ENCODE results near the gene RCAN2.

Gene RCAN2

GRCh38 chr6:46208303-46208702 is 282.9 kb downstream of the RCAN2 start:
- DNase-seq = no peak
- no peak overlapping the region for H4K5ac ChIP-seq (ENCODE audit: low read length)
- no peak overlapping the region for H2BK120ac ChIP-seq (ENCODE audit: low read depth, low read length)
- H3K56ac ChIP-seq (ENCODE audit: low read length) = no peak overlapping the region
- H3K23ac ChIP-seq (ENCODE audit: low read length) = no peak overlapping the region
- no peak overlapping the region for H3K4me3 ChIP-seq (ENCODE audit: low read length)
- no peak overlapping the region for H2BK15ac ChIP-seq (replicated peaks; ENCODE audit: low read depth)
- H3K36me3 ChIP-seq (ENCODE audit: control insufficient read depth, insufficient read depth, low read length) = no peaks in the 10 kb centered on the region
- H3K4me2 ChIP-seq (ENCODE audit: low read length) = no peak overlapping the region
- H3K27ac ChIP-seq (ENCODE audit: low read depth, low read length) = no peak overlapping the region
- H3K18ac ChIP-seq (ENCODE audit: low read length) = no peak overlapping the region
- H3K4me1 ChIP-seq (ENCODE audit: control insufficient read depth, low read depth, low read length) = no peaks in the 10 kb centered on the region
- no peak overlapping the region for H2BK5ac ChIP-seq (ENCODE audit: low read length)
- H4K8ac ChIP-seq (ENCODE audit: low read depth, low read length) = no peak overlapping the region
- no peaks in the 10 kb centered on the region for H3K27me3 ChIP-seq (ENCODE audit: insufficient read depth, low read length, poor library complexity)
- no peak overlapping the region for H2AK5ac ChIP-seq (ENCODE audit: low read length)
- H3K79me1 ChIP-seq (ENCODE audit: low read length) = no peaks in the 10 kb centered on the region
- H3K4ac ChIP-seq (ENCODE audit: low read depth, low read length) = no peak overlapping the region
- no peak overlapping the region for H3K9ac ChIP-seq (ENCODE audit: low read length)
- H3K79me2 ChIP-seq (ENCODE audit: control insufficient read depth, insufficient read depth, low read length) = no peaks in the 10 kb centered on the region

GRCh38 chr6:46207174-46207573 is 284.1 kb downstream of the RCAN2 start:
- DNase-seq = no peak
- Histone ChIP-seq H2BK5ac (ENCODE audit: low read length) (no peak overlapping the region), H3K56ac (ENCODE audit: low read length) (no peak overlapping the region), H3K4me3 (ENCODE audit: low read length) (no peak overlapping the region), H3K79me2 (ENCODE audit: control insufficient read depth, insufficient read depth, low read length) (no peaks in the 10 kb centered on the region), H3K4me2 (ENCODE audit: low read length) (no peak overlapping the region), H3K18ac (ENCODE audit: low read length) (no peak overlapping the region), H3K27me3 (ENCODE audit: insufficient read depth, low read length, poor library complexity) (no peaks in the 10 kb centered on the region), H2AK5ac (ENCODE audit: low read length) (no peak overlapping the region), H3K4ac (ENCODE audit: low read depth, low read length) (no peak overlapping the region), H2BK120ac (ENCODE audit: low read depth, low read length) (no peak overlapping the region), H3K36me3 (ENCODE audit: control insufficient read depth, insufficient read depth, low read length) (no peaks in the 10 kb centered on the region), H4K5ac (ENCODE audit: low read length) (no peak overlapping the region), H3K23ac (ENCODE audit: low read length) (no peak overlapping the region), H3K9ac (ENCODE audit: low read length) (no peak overlapping the region), H3K4me1 (ENCODE audit: control insufficient read depth, low read depth, low read length) (no peaks in the 10 kb centered on the region), H3K27ac (ENCODE audit: low read depth, low read length) (no peak overlapping the region), H3K79me1 (ENCODE audit: low read length) (no peaks in the 10 kb centered on the region), H4K8ac (ENCODE audit: low read depth, low read length) (no peak overlapping the region), H2BK15ac (replicated peaks; ENCODE audit: low read depth) (no peak overlapping the region)
- WGBS (ENCODE audit: extremely low coverage, insufficient coverage, low lambda C conversion rate) = no CpG with 5 or more reads among the region's 3 CpGs

GRCh38 chr6:46204880-46205650 is 286.2 kb downstream of the RCAN2 start:
- H3K79me1 ChIP-seq (ENCODE audit: low read length) = no peaks in the 10 kb centered on the region
- H3K23ac ChIP-seq (ENCODE audit: low read length) = no peak overlapping the region
- H3K56ac ChIP-seq (ENCODE audit: low read length) = no peak overlapping the region
- H3K36me3 ChIP-seq (ENCODE audit: control insufficient read depth, insufficient read depth, low read length) = no peaks in the 10 kb centered on the region
- no peak for DNase-seq
- H3K4me3 ChIP-seq (ENCODE audit: low read length) = no peak overlapping the region
- H3K79me2 ChIP-seq (ENCODE audit: control insufficient read depth, insufficient read depth, low read length) = no peaks in the 10 kb centered on the region
- H3K4me1 ChIP-seq (ENCODE audit: control insufficient read depth, low read depth, low read length) = no peaks in the 10 kb centered on the region
- no peak overlapping the region for H2AK5ac ChIP-seq (ENCODE audit: low read length)
- no peak overlapping the region for H3K27ac ChIP-seq (ENCODE audit: low read depth, low read length)
- H4K8ac ChIP-seq (ENCODE audit: low read depth, low read length) = no peak overlapping the region
- no peak overlapping the region for H3K9ac ChIP-seq (ENCODE audit: low read length)
- no peak overlapping the region for H2BK5ac ChIP-seq (ENCODE audit: low read length)
- H4K5ac ChIP-seq (ENCODE audit: low read length) = no peak overlapping the region
- WGBS (ENCODE audit: extremely low coverage, insufficient coverage, low lambda C conversion rate) = no CpG with 5 or more reads among the region's 29 CpGs
- no peak overlapping the region for H2BK120ac ChIP-seq (ENCODE audit: low read depth, low read length)
- H3K18ac ChIP-seq (ENCODE audit: low read length) = no peak overlapping the region
- no peak overlapping the region for H3K4ac ChIP-seq (ENCODE audit: low read depth, low read length)
- H2BK15ac ChIP-seq (replicated peaks; ENCODE audit: low read depth) = no peak overlapping the region
- H3K27me3 ChIP-seq (ENCODE audit: insufficient read depth, low read length, poor library complexity) = no peaks in the 10 kb centered on the region
- H3K4me2 ChIP-seq (ENCODE audit: low read length) = no peak overlapping the region

- H3K4me3 ChIP-seq (ENCODE audit: low read length) = no peak overlapping the region
- H3K36me3 ChIP-seq (ENCODE audit: control insufficient read depth, insufficient read depth, low read length) = no peaks in the 10 kb centered on the region
- H3K79me2 ChIP-seq (ENCODE audit: control insufficient read depth, insufficient read depth, low read length) = no peaks in the 10 kb centered on the region
- no peak overlapping the region for H2BK15ac ChIP-seq (replicated peaks; ENCODE audit: low read depth)
- H3K56ac ChIP-seq (ENCODE audit: low read length) = no peak overlapping the region
- no peak overlapping the region for H2BK120ac ChIP-seq (ENCODE audit: low read depth, low read length)
- DNase-seq = no peak
- no peaks in the 10 kb centered on the region for H3K4me1 ChIP-seq (ENCODE audit: control insufficient read depth, low read depth, low read length)
- H3K27ac ChIP-seq (ENCODE audit: low read depth, low read length) = no peak overlapping the region
- H3K18ac ChIP-seq (ENCODE audit: low read length) = no peak overlapping the region
- no peaks in the 10 kb centered on the region for H3K79me1 ChIP-seq (ENCODE audit: low read length)
- H4K5ac ChIP-seq (ENCODE audit: low read length) = no peak overlapping the region
- H2BK5ac ChIP-seq (ENCODE audit: low read length) = no peak overlapping the region
- H3K23ac ChIP-seq (ENCODE audit: low read length) = no peak overlapping the region
- no peak overlapping the region for H2AK5ac ChIP-seq (ENCODE audit: low read length)
- no peak overlapping the region for H3K4me2 ChIP-seq (ENCODE audit: low read length)
- WGBS (ENCODE audit: extremely low coverage, insufficient coverage, low lambda C conversion rate) = no CpG with 5 or more reads among the region's 2 CpGs
- no peak overlapping the region for H3K4ac ChIP-seq (ENCODE audit: low read depth, low read length)
- H3K9ac ChIP-seq (ENCODE audit: low read length) = no peak overlapping the region
- H3K27me3 ChIP-seq (ENCODE audit: insufficient read depth, low read length, poor library complexity) = no peaks in the 10 kb centered on the region
- H4K8ac ChIP-seq (ENCODE audit: low read depth, low read length) = no peak overlapping the region
These were observed 287.7 kb downstream of the RCAN2 start for GRCh38 chr6:46203391-46204177.

- H3K56ac ChIP-seq (ENCODE audit: low read length) = no peak overlapping the region
- H2BK120ac ChIP-seq (ENCODE audit: low read depth, low read length) = no peak overlapping the region
- H4K8ac ChIP-seq (ENCODE audit: low read depth, low read length) = no peak overlapping the region
- H3K9ac ChIP-seq (ENCODE audit: low read length) = no peak overlapping the region
- no peak overlapping the region for H3K4ac ChIP-seq (ENCODE audit: low read depth, low read length)
- no peaks in the 10 kb centered on the region for H3K36me3 ChIP-seq (ENCODE audit: control insufficient read depth, insufficient read depth, low read length)
- H2BK5ac ChIP-seq (ENCODE audit: low read length) = no peak overlapping the region
- H4K5ac ChIP-seq (ENCODE audit: low read length) = no peak overlapping the region
- H2AK5ac ChIP-seq (ENCODE audit: low read length) = no peak overlapping the region
- DNase-seq = no peak
- no peaks in the 10 kb centered on the region for H3K27me3 ChIP-seq (ENCODE audit: insufficient read depth, low read length, poor library complexity)
- H3K23ac ChIP-seq (ENCODE audit: low read length) = no peak overlapping the region
- no peak overlapping the region for H3K27ac ChIP-seq (ENCODE audit: low read depth, low read length)
- H3K79me2 ChIP-seq (ENCODE audit: control insufficient read depth, insufficient read depth, low read length) = no peaks in the 10 kb centered on the region
- no peak overlapping the region for H3K4me3 ChIP-seq (ENCODE audit: low read length)
- H3K4me2 ChIP-seq (ENCODE audit: low read length) = no peak overlapping the region
- no peaks in the 10 kb centered on the region for H3K4me1 ChIP-seq (ENCODE audit: control insufficient read depth, low read depth, low read length)
- no CpG with 5 or more reads among the region's 4 CpGs for WGBS (ENCODE audit: extremely low coverage, insufficient coverage, low lambda C conversion rate)
- no peak overlapping the region for H2BK15ac ChIP-seq (replicated peaks; ENCODE audit: low read depth)
- no peak overlapping the region for H3K18ac ChIP-seq (ENCODE audit: low read length)
- H3K79me1 ChIP-seq (ENCODE audit: low read length) = no peaks in the 10 kb centered on the region
These were observed 289.5 kb downstream of the RCAN2 start for GRCh38 chr6:46201702-46202101.

Data from mesendoderm (in vitro differentiated cells).